HG03045 (cell line): ENCODE data around the gene SEC61B.
"Not testable (repeated sequence)": the region's sequence is repeated elsewhere in the genome, so short reads cannot be mapped to it uniquely, and the experiment has no call there.

Source experiments
- ATAC-seq: cut with Tn5 transposase; IDR thresholded peaks from one replicate; pipeline ENCODE4 v1.9.1; 2021; ENCODE audit warnings: mild to moderate bottlenecking, moderate library complexity; ENCODE audit not compliant: unreplicated experiment

The SEC61B gene

DNA sequence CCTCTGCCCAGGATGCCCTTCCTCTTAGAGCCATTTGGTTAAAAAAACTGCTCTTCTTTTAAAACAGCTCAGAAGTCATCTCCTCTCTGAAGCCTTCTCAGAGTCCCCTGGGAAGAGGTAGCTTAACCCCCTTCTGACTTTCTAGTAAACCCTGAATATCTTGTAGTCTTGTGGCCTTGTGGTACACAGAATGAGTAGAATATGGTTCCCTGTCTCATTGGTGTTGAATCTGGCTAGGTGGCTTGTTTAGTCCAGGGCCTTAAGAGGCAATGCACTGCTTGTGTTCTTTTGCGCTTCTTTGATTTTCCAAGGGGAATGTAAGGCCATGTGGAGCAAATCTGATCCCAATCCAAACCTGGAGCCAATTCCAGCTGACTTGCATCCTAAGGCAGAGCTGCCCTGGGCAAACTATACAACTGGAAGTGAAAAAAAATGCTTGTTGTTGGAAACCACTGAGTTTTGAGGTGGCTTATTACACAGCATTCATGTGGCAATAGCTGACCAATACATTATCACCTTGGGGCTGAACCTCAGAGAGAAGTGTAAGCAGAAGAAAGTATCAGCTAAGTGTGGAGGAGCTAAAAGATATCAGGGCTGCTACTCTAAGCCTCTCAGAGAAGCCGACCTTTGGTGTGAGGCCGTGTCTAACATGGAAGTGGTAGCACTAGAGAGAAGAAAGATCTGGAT, 31.3 kb upstream of the SEC61B start:
- ATAC-seq, result no peak

DNA sequence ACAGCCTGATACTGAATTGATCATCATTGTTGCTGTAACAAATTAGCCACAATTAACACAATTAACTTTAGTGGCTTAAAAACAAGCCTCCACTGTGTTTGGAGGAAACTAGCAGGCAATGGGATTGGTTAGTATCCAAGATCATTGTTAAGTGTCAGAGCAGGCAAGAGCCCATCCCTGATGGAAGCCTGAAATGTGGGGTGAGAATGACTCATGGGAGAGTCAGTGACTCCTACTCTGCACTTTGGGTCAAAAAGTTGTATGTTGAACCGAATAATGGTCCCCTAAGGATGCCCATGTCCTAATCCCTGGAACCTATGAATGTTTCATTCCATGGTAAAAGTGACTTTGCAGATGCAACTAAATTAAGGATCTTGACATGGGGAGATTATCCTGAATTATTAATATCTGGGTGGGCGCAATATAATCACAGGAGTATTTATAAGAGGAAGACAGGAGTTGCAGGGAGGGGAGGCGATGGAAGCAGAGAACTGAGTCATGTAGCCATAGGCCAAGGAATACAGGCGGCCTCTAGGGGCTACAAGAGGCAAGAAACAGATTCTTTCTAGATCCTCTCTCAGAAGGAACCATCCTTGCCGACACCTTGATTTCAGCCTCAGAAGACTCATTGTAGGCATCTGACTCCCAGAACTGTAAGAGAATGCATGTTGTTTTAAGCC, 29.2 kb upstream of the SEC61B start:
- ATAC-seq, result no peak

DNA sequence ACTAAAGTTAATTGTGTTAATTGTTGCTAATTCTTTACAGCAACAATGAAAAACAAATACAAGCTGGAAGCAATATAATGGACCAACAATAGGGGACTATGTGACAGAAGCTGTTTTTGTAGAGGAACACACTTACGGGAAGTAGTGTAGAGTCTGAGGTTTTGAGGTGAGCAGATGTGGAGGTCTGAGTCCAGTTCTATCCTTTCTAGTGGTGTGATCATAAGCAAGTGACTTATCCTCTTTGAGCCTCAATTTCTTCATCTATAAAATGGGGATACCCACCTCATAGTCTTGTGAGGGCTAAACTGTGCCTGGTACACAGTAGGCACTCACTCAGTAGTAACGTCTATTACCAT, 28.6 kb upstream of the SEC61B start:
- ATAC-seq, result no peak

DNA sequence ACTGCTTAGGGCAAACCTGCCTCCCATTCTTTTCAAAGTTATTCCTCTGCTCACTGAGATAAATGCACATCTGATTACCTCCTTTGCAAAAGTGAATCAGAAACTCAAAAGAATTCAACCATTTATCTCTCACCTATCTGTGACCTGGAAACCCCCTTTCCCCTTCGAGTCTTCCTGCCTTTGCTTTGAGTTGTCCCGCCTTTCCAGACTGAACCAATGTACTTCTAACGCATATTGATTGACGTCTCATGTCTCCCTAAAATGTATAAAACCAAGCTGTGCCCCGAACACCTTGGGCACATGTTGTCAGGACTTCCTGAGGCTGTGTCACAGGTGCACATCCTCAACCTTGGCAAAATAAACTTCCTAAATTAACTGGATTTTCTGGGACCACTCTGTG, 25.6 kb upstream of the SEC61B start:
- not testable (repeated sequence) for ATAC-seq

DNA sequence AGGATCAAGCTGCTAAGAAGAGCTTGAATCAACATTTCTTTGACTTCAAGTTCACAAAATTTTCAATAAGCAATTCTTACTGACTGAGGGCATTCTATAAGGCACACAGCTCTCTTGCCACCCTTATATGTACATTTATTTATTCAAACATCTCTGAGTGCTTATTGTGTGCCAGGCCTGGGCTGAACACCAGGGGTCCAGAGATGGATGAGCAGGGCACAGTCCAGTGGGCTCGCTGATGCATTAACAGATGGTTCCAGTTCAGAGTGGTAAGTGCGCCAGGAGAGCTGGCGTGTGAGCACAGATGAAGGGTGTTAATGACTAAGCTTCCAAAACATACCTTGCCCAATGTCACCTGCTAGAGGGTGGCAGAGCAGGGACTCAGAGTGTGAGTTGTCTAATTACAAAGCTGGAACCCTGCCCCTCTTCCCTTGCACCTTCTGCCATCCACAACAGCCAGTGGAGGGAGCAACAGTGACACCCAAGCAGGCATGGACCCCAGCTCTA, 24.9 kb upstream of the SEC61B start:
- ATAC-seq, result no peak

DNA sequence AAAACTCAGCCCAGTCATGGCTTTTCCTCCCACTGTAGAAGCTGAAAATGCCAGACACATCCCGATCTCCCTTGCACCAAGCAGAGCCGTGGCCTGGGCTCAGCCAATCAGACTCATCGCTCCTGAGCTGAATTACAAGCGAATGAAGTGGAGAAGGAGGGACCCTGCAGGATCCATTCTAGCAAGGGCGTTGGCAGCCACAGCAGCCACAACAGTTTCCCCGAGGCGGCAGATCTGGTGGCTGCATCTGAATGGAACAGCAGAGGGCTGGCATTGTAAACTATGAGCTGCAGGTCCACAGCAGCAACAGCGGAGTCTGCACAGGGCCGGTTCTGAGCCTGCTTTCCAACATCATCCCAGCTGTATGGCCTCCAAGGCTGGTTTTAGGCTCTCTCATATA, 24.1 kb upstream of the SEC61B start:
- ATAC-seq, result no peak

DNA sequence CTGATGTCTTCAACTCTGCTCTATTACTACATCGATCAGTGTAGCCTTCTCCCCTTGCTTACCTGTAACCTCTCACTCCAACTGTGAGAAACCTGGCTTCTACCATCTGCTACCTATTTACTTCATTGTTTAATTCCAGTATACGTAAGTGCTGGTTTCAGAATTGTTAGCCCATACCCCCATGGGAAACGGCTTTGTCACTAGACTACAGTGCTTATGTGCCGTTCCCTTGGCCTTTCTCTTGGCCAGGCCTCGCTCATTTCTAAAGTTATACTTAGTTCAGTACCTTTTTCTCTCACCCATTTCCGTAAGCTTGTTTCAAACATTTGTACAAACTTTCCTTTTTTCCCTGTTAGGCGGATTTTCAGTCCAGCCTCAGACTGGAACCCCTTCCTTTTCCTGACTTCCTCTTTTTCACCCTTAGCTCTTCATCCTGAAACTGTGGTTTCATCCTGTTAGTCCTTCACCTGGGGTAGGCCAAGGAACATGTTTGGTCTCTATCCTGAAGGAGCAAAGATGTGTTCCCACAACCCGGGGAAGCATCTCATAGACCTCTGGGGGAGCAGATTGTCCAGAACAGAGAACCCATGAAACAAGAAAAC, 22.0 kb upstream of the SEC61B start:
- no peak for ATAC-seq

DNA sequence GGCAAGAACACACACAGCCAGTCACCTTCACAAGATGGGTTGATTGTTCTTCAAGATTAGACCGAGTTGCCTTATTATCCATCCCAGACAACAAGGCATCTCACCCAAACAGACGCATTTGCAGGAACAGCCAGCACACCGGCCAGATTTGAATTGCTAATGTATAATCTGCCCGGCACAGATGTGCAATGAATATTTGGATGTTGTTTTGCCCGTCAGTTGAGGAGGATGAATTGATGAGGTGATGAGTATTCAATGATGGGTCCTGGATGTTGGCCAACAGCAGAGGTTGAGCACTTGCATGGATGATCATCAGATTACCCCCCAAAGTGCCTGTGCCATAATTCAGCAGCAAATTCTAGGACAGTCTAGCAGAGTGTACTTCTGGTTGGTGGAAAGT, 20.5 kb upstream of the SEC61B start:
- ATAC-seq, result no peak

DNA sequence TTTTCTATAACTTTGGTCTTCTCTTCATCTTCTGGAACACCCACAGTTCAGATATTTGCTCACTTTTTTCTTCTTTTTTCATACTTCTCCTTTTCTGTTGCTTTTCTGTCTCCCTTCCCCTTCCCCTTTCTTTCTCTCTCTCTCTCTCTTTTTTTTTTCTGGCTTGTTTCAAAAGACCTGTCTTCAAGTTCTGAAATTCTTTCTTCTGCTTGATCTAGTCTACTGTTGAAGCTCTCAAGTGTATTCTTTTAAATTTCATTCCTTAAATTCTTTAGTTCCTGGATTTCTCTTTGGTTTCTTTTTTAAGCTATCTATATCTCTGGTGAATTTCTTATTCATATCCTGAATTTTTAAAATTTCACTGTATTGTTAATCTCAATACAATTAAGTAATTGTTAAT, 11.5 kb upstream of the SEC61B start:
- no peak for ATAC-seq

DNA sequence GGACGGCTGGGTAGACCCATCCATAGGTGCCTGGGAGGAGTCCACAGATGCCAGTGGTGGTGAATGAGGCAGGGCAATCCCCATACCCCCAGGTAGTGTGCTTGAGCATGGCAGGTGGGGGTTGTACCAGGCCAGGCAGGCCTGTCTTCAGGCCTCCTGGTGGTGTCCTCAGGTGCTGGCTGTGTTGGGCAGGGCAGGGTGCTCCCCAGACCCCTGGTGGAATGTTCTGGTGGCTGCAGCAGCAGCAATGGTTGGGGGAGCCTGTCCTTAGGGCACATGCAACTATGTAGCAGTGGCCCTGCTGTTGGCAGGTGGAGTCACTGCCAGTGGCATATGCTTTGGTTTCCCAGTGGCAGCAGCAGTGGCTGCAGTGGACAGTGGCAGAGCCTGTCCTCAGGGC, 10.3 kb upstream of the SEC61B start:
- ATAC-seq, result no peak

DNA sequence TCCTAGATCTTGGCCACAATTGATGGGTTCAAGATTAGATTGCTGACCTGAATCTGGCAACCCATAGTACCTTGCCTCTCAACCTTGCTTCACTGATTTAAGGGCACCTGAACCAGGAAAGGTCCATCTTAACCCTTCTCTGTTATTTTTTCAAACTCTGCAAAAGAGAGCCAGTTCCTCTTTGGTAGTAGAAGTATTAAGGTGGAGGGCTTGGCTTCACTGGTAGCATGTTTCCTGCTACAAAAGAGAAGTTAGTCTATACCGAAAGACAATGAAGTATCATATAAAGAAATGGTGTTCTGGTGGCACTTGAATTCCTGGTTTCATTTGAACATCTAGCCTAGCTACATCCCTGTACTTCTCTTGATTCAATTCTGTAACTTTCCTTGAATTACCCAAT, 8.9 kb upstream of the SEC61B start:
- no peak for ATAC-seq

DNA sequence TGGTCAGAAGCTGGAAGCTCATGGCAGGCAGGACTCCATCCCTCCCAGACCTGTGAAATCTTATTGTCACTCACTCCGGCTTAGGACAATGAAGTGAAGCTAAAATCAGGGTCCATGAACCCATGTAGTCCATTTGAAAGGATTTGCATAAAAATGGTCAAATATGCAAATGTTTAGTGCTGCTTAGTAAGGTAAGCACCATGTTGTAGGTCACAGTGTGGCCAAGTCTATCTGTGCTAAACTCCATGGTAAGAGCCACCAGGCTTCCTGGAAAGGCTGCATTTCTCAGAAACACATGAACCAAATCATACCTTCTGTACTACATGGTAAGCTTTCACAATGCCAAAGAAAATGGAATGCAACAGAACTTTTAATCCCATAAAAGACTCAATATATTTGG, 6.0 kb upstream of the SEC61B start:
- ATAC-seq, result no peak

DNA sequence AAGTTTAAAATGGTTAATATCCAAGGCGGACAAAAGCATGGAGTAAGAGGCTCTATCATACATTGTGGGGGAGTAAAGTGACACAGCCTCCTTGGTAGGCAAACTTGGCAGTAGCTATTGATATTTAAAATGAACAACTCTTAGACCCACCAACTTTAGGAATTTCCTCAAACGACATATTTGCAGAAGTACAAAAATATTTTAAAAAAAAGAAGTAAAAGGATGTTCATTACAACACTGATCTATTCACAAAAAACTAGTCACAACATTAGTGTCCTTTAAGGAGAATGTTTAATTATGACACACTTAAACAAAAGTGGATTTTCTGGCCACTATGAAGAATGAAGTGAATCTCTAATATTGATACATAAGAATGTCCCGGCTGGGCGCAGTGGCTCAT, 2.1 kb upstream of the SEC61B start:
- ATAC-seq, result no peak

DNA sequence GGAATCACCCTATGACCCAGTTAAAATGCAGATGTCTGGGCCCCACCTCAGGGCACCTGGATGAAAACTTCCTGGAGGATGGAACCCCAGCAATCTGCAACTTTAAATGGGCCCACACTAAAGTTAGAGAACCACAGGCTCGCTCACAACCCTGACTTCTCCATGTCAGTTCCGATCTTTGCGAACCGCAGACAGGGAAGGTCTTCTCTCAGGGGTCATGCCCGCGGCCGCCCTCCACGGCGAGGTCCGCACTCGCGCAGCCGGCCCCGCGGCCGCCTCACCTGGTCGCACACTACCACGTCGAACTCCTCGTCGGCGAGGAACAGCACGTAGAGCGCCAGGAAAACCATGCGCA, 839 bp upstream of the SEC61B start:
- no peak for ATAC-seq

DNA sequence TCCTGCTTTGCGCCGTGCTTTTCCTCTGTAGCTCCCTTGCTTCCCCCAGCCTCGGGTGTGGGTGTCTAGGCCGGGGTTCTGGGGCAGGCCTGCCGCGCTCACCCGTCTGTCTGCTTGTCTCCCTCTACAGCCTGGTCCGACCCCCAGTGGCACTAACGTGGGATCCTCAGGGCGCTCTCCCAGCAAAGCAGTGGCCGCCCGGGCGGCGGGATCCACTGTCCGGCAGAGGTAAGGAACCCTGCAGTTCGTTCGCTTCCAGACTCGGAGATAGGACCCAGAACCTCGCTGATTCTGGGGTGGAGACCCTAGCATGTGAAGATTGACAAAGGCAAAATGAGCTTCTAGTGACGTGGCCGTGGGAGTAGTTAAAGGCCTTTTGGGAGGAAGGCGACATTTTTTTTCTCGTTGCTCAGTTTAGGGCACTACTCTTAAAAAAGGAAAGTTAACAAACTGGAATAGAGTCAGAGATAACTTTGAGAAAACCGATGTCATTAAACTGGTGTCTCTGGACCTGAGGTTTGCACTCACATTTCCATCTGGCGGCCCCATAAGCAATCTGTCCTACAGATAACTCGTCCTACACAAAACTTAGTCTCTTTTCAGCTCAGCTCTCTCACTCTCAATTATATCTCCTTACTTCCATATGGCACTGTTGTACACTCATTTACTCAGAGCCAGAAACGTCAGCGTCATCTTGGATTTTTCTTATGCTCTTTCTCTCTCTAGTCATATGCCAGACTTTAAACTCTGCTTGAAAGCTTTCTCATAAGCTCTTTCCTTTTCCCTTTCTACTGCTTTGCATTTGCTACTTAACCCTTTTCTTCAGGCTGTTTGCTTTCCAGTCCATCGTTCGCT, 561 bp downstream of the SEC61B start:
- ATAC-seq, result peak; percentile 18

DNA sequence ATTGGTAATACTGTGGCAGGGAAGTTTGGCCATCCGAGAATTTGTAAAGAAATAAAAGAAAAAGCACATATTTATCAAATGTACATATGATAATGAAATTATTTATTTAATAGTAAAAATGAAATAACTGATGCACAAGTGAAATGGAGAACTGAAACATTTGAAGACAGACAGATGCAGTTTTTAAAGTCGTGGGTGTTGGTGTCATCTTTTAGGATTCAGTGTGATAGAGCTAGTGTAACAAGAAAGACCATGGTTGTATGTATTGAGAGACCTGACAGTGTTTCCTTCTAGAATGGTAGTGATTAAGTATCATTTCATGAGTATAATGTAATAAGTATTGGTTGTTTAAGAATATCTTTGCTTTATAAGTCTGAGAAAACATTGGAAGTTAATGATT, 2.4 kb downstream of the SEC61B start:
- no peak for ATAC-seq

DNA sequence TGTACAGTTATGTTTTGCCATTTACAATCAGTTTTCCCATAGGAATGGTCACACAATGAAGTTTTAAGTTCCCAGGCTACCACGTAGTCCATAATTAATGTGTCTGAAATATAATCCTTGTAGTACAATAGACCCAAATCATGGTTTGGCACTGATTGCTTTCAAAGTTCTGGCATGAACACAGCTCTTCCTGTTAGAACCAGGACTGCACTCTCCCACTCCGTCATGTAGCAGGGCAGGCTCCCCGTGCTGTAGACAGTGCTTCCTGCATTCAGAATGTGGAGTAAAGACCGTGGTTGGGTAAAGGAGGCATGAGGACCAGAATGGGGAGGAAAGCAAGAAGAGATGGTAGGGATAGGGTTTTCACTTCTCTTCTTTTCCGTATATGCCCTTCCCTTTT, 4.0 kb downstream of the SEC61B start:
- no peak for ATAC-seq

DNA sequence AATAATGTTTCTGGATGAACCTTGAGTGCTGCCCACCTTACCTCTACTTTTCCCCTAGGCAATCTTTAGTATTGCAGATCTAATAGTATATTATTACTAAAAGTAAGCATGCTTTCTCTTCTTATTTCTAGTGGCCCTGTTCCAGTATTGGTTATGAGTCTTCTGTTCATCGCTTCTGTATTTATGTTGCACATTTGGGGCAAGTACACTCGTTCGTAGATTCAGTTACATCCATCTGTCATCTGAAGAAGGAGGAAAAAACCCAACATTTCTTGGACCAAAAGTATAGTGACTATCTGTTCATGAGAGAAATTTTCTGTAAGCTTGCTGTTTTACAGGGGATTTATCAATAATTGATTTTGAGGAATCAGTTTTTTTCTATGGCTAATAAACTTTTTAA, 8.1 kb downstream of the SEC61B start:
- no peak for ATAC-seq

DNA sequence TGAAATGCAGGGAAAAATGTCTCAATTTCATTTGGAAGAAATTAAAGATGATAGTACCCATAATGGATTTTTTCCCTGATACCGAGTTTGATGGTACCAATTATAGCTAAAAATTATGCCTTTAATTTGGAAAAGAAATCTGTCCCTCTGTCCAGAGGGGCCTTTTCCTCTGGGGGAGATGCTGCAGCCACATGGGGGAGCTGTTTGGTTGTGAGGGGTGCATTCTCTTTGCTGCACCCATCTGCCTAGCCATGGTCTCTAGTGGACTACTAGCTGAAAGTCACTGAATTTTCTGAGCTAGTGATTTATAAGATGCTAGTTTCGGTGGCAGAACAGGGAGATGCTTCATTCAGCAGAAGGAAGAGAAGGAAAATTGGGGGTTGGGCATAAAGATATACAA, 9.6 kb downstream of the SEC61B start:
- no peak for ATAC-seq

DNA sequence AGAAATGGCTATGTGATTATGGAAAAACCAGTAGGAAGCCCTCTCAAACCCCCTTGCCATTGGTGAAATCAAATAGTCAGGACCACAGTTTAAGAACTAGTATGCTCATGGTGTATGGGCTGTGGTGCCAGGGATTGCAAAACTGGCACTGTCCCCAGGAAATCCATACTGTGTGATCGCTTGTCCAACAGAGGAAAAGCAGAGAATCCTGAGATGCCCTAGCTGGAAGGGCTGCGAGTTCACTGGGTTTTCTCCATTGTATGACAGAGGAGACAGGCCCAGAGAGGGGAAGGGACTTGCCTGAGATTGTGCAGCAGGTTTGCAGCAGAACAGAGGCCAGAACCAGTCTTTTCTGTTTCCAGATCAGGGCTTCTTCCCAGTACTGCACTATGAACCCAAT, 12.5 kb downstream of the SEC61B start:
- ATAC-seq, result no peak

DNA sequence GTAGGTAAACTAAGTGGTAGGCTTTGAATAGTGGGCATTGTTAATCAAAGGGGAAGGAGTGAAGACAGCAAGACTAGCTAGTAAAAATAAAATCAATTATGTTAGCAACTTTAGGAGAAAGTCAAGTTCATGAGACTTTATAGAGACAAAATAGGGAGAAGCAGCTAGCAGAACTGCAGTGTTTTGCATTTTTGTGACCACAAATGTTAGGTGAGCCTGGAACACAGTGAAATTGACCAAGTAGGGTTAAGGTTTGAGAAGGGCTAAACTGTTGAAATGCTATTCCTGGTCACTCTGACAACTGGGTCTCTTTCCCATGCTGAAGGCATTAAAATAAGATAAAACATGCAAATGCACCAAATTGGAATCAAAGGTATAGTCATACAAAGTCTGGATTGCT, 13.0 kb downstream of the SEC61B start:
- no peak for ATAC-seq
